ENCODE results near the gene CLEC4G.

Gene CLEC4G

DNA sequence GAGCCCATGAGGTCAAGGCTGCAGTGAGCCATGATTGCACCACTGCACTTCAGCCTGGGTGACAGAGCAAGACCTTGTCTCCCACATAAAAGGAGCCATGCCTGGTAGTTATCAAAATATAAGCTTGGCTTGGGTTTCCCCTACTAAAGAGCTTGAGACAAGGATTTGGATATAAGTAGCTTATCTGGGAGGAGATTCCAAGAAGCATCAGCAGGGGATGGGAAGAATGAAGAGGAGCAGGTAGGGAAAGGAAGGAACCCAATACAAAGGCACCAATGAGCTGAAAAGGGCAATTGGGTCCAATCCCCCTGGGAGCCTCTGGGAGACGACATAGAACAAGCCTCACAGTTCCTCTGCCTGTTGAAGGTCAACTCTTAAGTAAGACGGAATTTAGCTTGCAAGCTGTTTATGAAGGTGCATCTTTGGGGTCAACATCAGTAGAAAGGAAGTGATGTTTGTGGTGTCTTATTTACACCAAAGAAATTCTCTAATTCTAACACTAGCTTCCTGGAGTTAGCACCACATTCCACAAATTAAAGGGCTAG lies 7.4 kb upstream of the CLEC4G start:
- TF ChIP-seq GATA2 (IDR thresholded peaks at IDR 0.05; ENCODE audit: low read depth, low read length), result no peak

- TF ChIP-seq GATA2 (IDR thresholded peaks at IDR 0.05; ENCODE audit: low read depth, low read length), result no peak
Observed at GRCh38 chr19:7738023-7738422, 6.1 kb upstream of the CLEC4G start.

- no peak for TF ChIP-seq GATA2 (IDR thresholded peaks at IDR 0.05; ENCODE audit: low read depth, low read length)
- TF ChIP-seq GATA3 (IDR thresholded peaks at IDR 0.05; ENCODE audit: low read depth, low read length), result no peak
Observed at GRCh38 chr19:7737215-7737614, 5.3 kb upstream of the CLEC4G start.

DNA sequence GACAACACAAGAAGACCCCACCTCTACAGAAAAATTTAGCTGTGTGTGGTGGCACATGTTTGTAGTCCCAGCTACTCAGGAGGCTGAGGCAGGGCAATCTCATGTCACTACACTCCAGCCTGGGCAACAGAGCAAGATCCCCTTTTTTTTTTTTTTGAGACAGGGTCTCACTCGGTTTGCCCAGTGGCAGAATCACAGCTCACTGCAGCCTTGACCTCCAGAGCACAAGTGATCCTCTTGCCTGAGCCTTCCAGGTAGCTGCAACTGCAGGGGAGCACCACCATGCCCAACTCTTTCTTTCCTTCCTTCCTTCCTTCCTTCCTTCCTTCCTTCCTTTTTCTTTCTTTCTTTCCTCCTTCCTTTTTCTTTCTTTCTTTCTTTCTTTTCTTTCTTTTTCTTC lies 4.2 kb upstream of the CLEC4G start:
- TF ChIP-seq GATA3 (IDR thresholded peaks at IDR 0.05; ENCODE audit: low read depth, low read length) (no peak), GATA2 (IDR thresholded peaks at IDR 0.05; ENCODE audit: low read depth, low read length) (no peak)

DNA sequence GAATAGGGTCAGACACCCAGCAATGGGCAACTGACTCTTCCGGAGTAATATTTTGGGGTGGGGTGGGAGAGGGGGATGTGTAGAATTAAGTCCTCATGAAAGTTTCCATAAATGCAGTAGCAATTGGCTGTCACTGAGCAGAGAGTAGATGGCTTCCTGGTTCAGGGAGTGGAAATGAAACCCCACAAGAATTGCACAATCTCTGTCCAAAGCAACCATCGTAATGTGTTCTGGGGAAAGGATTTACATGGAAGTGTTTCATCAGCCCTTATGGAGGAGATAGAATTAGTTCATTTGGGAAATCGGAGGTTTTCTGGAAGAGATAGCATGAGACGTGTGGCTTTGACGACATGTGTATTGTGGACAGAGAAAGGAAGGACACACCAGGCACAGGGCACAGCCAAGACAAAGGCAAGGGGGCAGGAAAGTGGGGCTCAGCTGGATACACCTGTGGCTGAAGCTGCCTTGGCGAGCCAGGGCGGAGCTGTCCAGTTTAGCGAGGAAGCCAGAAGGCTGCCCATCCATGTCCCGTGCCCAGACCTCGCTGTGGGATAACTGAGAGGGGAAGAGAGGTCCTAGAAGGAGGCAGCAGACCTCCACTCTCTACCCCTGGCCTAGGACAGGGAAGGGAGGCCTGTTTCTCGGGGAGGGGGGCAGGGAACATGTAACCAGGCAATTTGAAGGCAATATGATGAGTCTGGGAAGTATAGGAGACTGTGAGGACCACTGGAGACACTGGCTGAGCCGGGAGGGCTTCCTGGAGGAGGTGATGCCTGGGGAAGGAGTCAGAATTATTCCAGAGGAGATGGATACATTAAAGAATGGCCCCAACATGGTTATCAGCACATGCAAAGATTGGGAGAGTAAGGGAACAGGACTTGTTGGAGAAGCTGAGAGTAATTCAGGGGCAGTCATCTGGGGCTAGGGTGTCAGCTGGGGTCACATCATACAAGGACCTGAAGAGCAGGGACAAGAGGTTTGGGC lies 2.6 kb upstream of the CLEC4G start:
- TF ChIP-seq GATA3 (IDR thresholded peaks at IDR 0.05; ENCODE audit: low read depth, low read length) (no peak), GATA2 (IDR thresholded peaks at IDR 0.05; ENCODE audit: low read depth, low read length) (no peak)

DNA sequence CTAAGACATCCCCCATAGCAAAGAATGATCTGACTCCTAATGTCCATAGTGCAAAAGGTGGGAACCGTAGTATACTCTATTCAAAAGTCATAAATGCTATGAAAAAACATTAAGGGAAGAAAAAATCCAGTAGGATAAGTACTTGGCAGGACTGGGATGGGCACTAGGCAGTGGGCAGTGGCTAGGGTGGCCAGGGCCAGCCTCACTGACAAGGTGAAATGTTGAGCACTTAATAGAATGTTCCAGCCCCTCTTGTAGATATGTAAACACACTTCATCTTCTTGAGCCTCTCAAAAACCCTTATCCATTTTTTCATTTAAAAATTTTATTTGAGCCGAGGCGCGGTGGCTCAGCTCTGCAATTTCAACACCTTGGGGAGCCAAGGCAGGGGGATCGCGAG lies 1.5 kb upstream of the CLEC4G start:
- TF ChIP-seq GATA2 (IDR thresholded peaks at IDR 0.05; ENCODE audit: low read depth, low read length) (no peak), GATA3 (IDR thresholded peaks at IDR 0.05; ENCODE audit: low read depth, low read length) (no peak)

- TF ChIP-seq GATA3 (IDR thresholded peaks at IDR 0.05; ENCODE audit: low read depth, low read length) (no peak), GATA2 (IDR thresholded peaks at IDR 0.05; ENCODE audit: low read depth, low read length) (no peak)
Observed at GRCh38 chr19:7731615-7732014, 295 bp downstream of the CLEC4G start.

DNA sequence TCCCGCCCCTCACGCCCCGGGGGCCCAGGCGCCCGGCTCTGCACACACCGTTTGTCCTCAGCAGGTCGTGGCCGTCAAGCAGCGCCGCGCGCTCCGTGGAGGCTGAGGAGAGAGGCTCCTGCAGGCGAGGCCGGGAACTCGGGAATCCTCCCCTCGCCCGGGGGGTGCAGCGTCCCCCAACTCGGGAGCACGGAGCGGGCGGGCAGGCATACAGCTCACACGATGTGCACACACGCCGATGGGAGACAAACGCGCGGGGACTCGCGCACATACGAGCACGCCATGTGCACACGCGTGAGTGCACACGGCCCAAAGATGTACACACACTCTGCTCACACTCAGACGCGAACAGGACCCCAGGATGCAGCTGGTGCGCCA lies 703 bp downstream of the CLEC4G start:
- TF ChIP-seq GATA2 (IDR thresholded peaks at IDR 0.05; ENCODE audit: low read depth, low read length) (no peak), GATA3 (IDR thresholded peaks at IDR 0.05; ENCODE audit: low read depth, low read length) (no peak)

GRCh38 chr19:7730286-7731217 lies 1.4 kb downstream of the CLEC4G start:
- TF ChIP-seq GATA3 (IDR thresholded peaks at IDR 0.05; ENCODE audit: low read depth, low read length) (no peak), GATA2 (IDR thresholded peaks at IDR 0.05; ENCODE audit: low read depth, low read length) (no peak)

DNA sequence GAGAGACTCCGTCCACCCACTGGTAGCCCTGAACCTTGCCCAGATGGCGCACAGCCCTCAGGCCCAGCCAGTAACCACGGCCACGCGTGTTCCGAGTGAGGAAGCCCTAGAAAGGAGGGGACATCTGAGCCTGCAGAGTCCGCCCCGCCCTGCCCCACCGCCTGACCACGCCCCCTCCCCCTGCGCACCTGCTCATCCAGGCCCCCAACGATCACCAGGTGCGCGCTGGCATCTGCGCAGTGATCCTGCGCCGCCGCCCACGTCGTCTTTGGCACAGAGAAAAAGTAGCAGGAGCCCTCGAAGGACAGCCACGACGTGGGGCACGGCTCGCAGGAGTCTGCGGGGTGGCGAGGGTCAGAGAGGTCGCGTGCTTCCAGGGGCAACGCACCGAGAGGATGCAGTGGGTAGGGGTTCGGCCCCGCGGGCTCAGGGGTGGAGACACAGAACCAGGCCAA lies 2.1 kb downstream of the CLEC4G start:
- no peak for TF ChIP-seq GATA2 (IDR thresholded peaks at IDR 0.05; ENCODE audit: low read depth, low read length)
- TF ChIP-seq GATA3 (IDR thresholded peaks at IDR 0.05; ENCODE audit: low read depth, low read length), result no peak

- no peak for TF ChIP-seq GATA2 (IDR thresholded peaks at IDR 0.05; ENCODE audit: low read depth, low read length)
Observed at GRCh38 chr19:7729211-7729610, 2.7 kb downstream of the CLEC4G start.

DNA sequence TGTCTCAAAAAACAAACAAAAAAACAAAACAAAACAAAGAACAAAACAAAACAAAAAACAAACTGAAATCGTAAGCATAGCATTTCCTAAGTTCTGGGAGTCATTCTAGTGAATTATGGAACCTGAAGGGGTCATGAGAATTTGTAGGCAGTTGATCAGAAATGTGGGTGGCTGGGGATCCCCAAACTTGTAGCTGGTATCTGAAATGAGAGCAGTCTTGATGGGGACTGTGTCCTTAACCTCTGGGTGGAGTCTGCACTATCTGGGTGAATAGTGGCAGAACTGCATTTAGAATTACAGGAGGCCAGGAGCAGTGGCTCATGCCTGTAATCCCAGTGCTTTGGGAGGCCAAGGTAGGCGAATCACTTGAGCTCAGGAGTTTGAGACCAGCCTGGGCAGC lies 6.1 kb downstream of the CLEC4G start:
- no peak for TF ChIP-seq GATA3 (IDR thresholded peaks at IDR 0.05; ENCODE audit: low read depth, low read length)
- TF ChIP-seq GATA2 (IDR thresholded peaks at IDR 0.05; ENCODE audit: low read depth, low read length), result no peak

GRCh38 chr19:7722231-7722651 lies 9.7 kb downstream of the CLEC4G start:
- TF ChIP-seq GATA3 (IDR thresholded peaks at IDR 0.05; ENCODE audit: low read depth, low read length) (no peak), GATA2 (IDR thresholded peaks at IDR 0.05; ENCODE audit: low read depth, low read length) (no peak)

DNA sequence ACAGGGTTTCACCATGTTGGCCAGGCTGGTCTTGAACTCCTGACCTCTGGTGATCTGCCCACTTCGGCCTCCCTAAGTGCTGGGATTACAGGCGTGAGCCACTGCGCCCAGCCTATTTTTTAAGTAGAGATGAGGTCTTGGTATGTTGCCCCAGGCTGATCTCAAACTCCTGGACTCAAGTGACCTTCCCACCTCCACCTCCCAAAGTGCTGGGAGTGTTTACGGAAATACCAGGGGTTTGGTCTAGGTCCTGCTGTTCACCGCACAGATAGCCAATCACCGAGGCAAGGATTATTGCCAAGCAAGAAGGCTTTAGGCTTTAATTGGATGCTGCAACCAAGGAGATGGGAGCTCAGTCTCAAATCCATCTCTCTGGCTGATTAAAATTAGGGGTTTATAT lies 11.6 kb downstream of the CLEC4G start:
- TF ChIP-seq GATA2 (IDR thresholded peaks at IDR 0.05; ENCODE audit: low read depth, low read length) (no peak), GATA3 (IDR thresholded peaks at IDR 0.05; ENCODE audit: low read depth, low read length) (no peak)
